Mesenchymal stem cell (in vitro differentiated cells and primary cell): Measurements from ENCODE around the gene STUB1.
A peak's percentile ranks its signal among the peaks of the same experiment; 100 is the strongest.

Experiments used
- DNase-seq: peaks from one replicate; pipeline ENCODE4 v3.0.0-alpha.2; 2013
- H2AFZ ChIP-seq: one replicate; pipeline ENCODE4 v1.6.1; 2013; ENCODE audit warnings: low read depth, mild to moderate bottlenecking, control low read depth, inconsistent platforms, low read length, moderate library complexity
- H2AK5ac ChIP-seq: 2 replicates; pipeline ENCODE4 v1.6.1; 2013; ENCODE audit warnings: low read length, moderate library complexity, mild to moderate bottlenecking, inconsistent platforms; ENCODE audit not compliant: severe bottlenecking
- H2BK120ac ChIP-seq: one replicate; pipeline ENCODE4 v1.6.1; 2013; ENCODE audit warnings: low read depth, mild to moderate bottlenecking, inconsistent platforms, low read length, moderate library complexity
- H2BK12ac ChIP-seq, 2 experiments: one replicate each; pipeline ENCODE4 v1.6.1; 2013; ENCODE audit warnings: inconsistent platforms in 2 of 2, low read length in 2 of 2, mild to moderate bottlenecking in 2 of 2, moderate library complexity in 2 of 2, control low read depth in 1 of 2
- H2BK15ac ChIP-seq: one replicate; pipeline ENCODE4 v1.6.1; 2013; ENCODE audit warnings: mild to moderate bottlenecking, low read depth, inconsistent platforms; ENCODE audit not compliant: poor library complexity, severe bottlenecking
- H2BK5ac ChIP-seq: 2 replicates; pipeline ENCODE4 v1.6.1; 2013; ENCODE audit warnings: low read depth, mild to moderate bottlenecking, low read length, control low read depth, inconsistent platforms; ENCODE audit not compliant: poor library complexity, severe bottlenecking
- H3K14ac ChIP-seq, 2 experiments: one replicate each; pipeline ENCODE4 v1.6.1; 2013; ENCODE audit warnings: inconsistent platforms in 2 of 2, low read length in 2 of 2, control low read depth in 1 of 2, mild to moderate bottlenecking in 1 of 2, moderate library complexity in 1 of 2
- H3K18ac ChIP-seq, 2 experiments: one replicate each; pipeline ENCODE4 v1.6.1; 2013; ENCODE audit warnings: inconsistent platforms in 2 of 2, low read length in 2 of 2, control low read depth in 1 of 2, low read depth in 1 of 2, mild to moderate bottlenecking in 1 of 2
- H3K23ac ChIP-seq, 2 experiments: one replicate each; pipeline ENCODE4 v1.6.1; 2013; ENCODE audit warnings: inconsistent platforms in 2 of 2, low read length in 2 of 2, mild to moderate bottlenecking in 2 of 2, moderate library complexity in 2 of 2, control low read depth in 1 of 2
- H3K27ac ChIP-seq: 2 replicates; pipeline ENCODE4 v1.5.1; 2013; ENCODE audit warnings: mild to moderate bottlenecking, moderate library complexity, low read length, control low read depth, inconsistent platforms; ENCODE audit not compliant: poor library complexity, severe bottlenecking
- H3K27me3 ChIP-seq, 2 experiments: 2 replicates each; pipeline versions ENCODE4 v1.6.1 to v1.7.0; 2013; ENCODE audit warnings: low read length in 2 of 2, mild to moderate bottlenecking in 2 of 2, moderate library complexity in 2 of 2, control low read depth in 1 of 2, inconsistent platforms in 1 of 2; ENCODE audit not compliant: control insufficient read depth in 1 of 2, insufficient read depth in 1 of 2
- H3K36me3 ChIP-seq, 2 experiments: 2 replicates each; pipeline versions ENCODE4 v1.6.1 to v1.7.0; 2013; ENCODE audit warnings: low read length in 2 of 2, control low read depth in 1 of 2, inconsistent platforms in 1 of 2, low read depth in 1 of 2, mild to moderate bottlenecking in 1 of 2; ENCODE audit not compliant: insufficient read depth in 2 of 2, control insufficient read depth in 1 of 2
- H3K4ac ChIP-seq, 2 experiments: one replicate each; pipeline ENCODE4 v1.6.1; 2013; ENCODE audit warnings: inconsistent platforms in 2 of 2, low read length in 2 of 2, mild to moderate bottlenecking in 2 of 2, moderate library complexity in 2 of 2, control low read depth in 1 of 2, low read depth in 1 of 2
- H3K4me1 ChIP-seq: 2 replicates; pipeline ENCODE4 v1.6.1; 2013; ENCODE audit warnings: low read depth, low read length, control low read depth; ENCODE audit not compliant: control insufficient read depth, insufficient read depth
- H3K4me2 ChIP-seq: 2 replicates; pipeline ENCODE4 v1.6.1; 2013; ENCODE audit warnings: low read length, mild to moderate bottlenecking, inconsistent platforms; ENCODE audit not compliant: poor library complexity, severe bottlenecking
- H3K4me3 ChIP-seq, 2 experiments: 2 replicates each; pipeline versions ENCODE4 v1.5.1 to v1.7.0; 2013; ENCODE audit warnings: low read length in 2 of 2, mild to moderate bottlenecking in 2 of 2, control low read depth in 1 of 2, low read depth in 1 of 2; ENCODE audit not compliant: insufficient read depth in 1 of 2
- H3K79me1 ChIP-seq: replicated peaks from 2 replicates; pipeline ENCODE4 v1.6.1; 2013; ENCODE audit warnings: mild to moderate bottlenecking, control low read depth, low read length, inconsistent platforms; ENCODE audit not compliant: poor library complexity, severe bottlenecking
- H3K9ac ChIP-seq: 2 replicates; pipeline ENCODE4 v1.7.0; 2013; ENCODE audit warnings: mild to moderate bottlenecking, low read length, moderate library complexity
- H3K9me3 ChIP-seq: 2 replicates; pipeline ENCODE4 v1.7.0; 2013; ENCODE audit warnings: mild to moderate bottlenecking, low read length; ENCODE audit not compliant: control insufficient read depth
- H4K8ac ChIP-seq: one replicate; pipeline ENCODE4 v1.6.1; 2013; ENCODE audit warnings: inconsistent platforms, mild to moderate bottlenecking, low read length, moderate library complexity
- H4K91ac ChIP-seq: one replicate; pipeline ENCODE4 v1.6.1; 2013; ENCODE audit warnings: mild to moderate bottlenecking, low read length, inconsistent platforms
- WGBS: methylation state at CpG from one replicate; pipeline ENCODE4 v1.1.7; 2013; ENCODE audit warnings: mixed read lengths; 5-methylcytosine and 5-hydroxymethylcytosine counted together

STUB1 gene

GRCh38 chr16:676913-677312 is 3.3 kb upstream of the STUB1 start:
- no peaks in the 10 kb centered on the region for H3K9me3 ChIP-seq
- H2BK12ac ChIP-seq, result no peak overlapping the region
- no peak overlapping the region for H3K9ac ChIP-seq
- no peak overlapping the region for H2AK5ac ChIP-seq
- no peak overlapping the region for H2BK5ac ChIP-seq
- no peak overlapping the region for H3K27ac ChIP-seq
- no peaks in the 10 kb centered on the region for H3K27me3 ChIP-seq
- peaks cover 24 to 53% of the 10 kb centered on the region in 2 experiments for H3K36me3 ChIP-seq
- no peak overlapping the region for H3K4me3 ChIP-seq
- H2BK15ac ChIP-seq, result no peak overlapping the region
- H3K18ac ChIP-seq, result no peak overlapping the region
- H3K4me1 ChIP-seq, result peaks cover 53% of the 10 kb centered on the region
- DNase-seq, result no peak
- H4K91ac ChIP-seq, result peak overlapping the region; percentile 44
- no peak overlapping the region for H2BK120ac ChIP-seq
- H3K79me1 ChIP-seq, result peaks cover 5% of the 10 kb centered on the region
- H2AFZ ChIP-seq, result no peak overlapping the region
- WGBS, result 86% methylated on average over 23 of the region's 23 CpGs
- H3K4ac ChIP-seq, result no peak overlapping the region
- no peak overlapping the region for H3K14ac ChIP-seq
- no peak overlapping the region for H3K4me2 ChIP-seq
- H4K8ac ChIP-seq, result no peak overlapping the region
- no peak overlapping the region for H3K23ac ChIP-seq

- Histone ChIP-seq H3K23ac (no peak overlapping the region), H3K9ac (no peak overlapping the region), H2AFZ (no peak overlapping the region), H2BK5ac (no peak overlapping the region), H3K36me3 (peaks cover 24 to 53% of the 10 kb centered on the region in 2 experiments), H3K79me1 (peaks cover 2% of the 10 kb centered on the region), H3K14ac (no peak overlapping the region), H3K4ac (no peak overlapping the region), H3K27me3 (no peaks in the 10 kb centered on the region), H3K4me2 (no peak overlapping the region), H3K9me3 (no peaks in the 10 kb centered on the region), H2BK15ac (no peak overlapping the region), H3K27ac (no peak overlapping the region), H4K8ac (no peak overlapping the region), H3K18ac (no peak overlapping the region), H2BK12ac (no peak overlapping the region), H4K91ac (peak overlapping the region; percentile 11), H2AK5ac (no peak overlapping the region), H3K4me1 (peaks cover 60% of the 10 kb centered on the region), H3K4me3 (no peak overlapping the region), H2BK120ac (no peak overlapping the region)
- WGBS, result 81% methylated on average over 55 of the region's 57 CpGs
- DNase-seq, result no peak
These were observed 2.7 kb upstream of the STUB1 start for GRCh38 chr16:677316-678190.

- Histone ChIP-seq H3K14ac (no peak overlapping the region), H3K36me3 (peaks cover 24 to 53% of the 10 kb centered on the region in 2 experiments), H3K9ac (no peak overlapping the region), H4K91ac (no peak overlapping the region), H3K18ac (no peak overlapping the region), H2BK12ac (no peak overlapping the region), H3K4me2 (no peak overlapping the region), H3K27ac (no peak overlapping the region), H2BK5ac (no peak overlapping the region), H3K23ac (no peak overlapping the region), H3K4ac (no peak overlapping the region), H3K4me1 (peaks cover 62% of the 10 kb centered on the region), H3K27me3 (no peaks in the 10 kb centered on the region), H4K8ac (no peak overlapping the region), H2BK120ac (no peak overlapping the region), H2AK5ac (peak overlapping the region; percentile 1), H2BK15ac (no peak overlapping the region), H3K79me1 (peaks cover 2% of the 10 kb centered on the region), H2AFZ (no peak overlapping the region), H3K4me3 (no peak overlapping the region), H3K9me3 (no peaks in the 10 kb centered on the region)
- 92% methylated on average over 21 of the region's 21 CpGs for WGBS
- DNase-seq, result no peak
These were observed 1.9 kb upstream of the STUB1 start for GRCh38 chr16:678209-678857.
